Astrocyte (in vitro differentiated cells and primary cell): ENCODE measurements around the gene CD48.

Experiments
- EZH2 ChIP-seq: IDR thresholded peaks from 2 replicates; pipeline ENCODE4 v1.6.1; 2012; ENCODE audit warnings: mild to moderate bottlenecking, low read length, inconsistent platforms; ENCODE audit not compliant: insufficient read depth
- TF ChIP-seq, protein P1 (sequence below): IDR thresholded peaks from 2 replicates; pipeline ENCODE4 v1.5.1; 2011; ENCODE audit warnings: low read depth, mild to moderate bottlenecking, inconsistent platforms, low read length, moderate library complexity; ENCODE audit not compliant: insufficient read depth

- TF ChIP-seq, protein P1, sequence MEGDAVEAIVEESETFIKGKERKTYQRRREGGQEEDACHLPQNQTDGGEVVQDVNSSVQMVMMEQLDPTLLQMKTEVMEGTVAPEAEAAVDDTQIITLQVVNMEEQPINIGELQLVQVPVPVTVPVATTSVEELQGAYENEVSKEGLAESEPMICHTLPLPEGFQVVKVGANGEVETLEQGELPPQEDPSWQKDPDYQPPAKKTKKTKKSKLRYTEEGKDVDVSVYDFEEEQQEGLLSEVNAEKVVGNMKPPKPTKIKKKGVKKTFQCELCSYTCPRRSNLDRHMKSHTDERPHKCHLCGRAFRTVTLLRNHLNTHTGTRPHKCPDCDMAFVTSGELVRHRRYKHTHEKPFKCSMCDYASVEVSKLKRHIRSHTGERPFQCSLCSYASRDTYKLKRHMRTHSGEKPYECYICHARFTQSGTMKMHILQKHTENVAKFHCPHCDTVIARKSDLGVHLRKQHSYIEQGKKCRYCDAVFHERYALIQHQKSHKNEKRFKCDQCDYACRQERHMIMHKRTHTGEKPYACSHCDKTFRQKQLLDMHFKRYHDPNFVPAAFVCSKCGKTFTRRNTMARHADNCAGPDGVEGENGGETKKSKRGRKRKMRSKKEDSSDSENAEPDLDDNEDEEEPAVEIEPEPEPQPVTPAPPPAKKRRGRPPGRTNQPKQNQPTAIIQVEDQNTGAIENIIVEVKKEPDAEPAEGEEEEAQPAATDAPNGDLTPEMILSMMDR = no peak
- TF ChIP-seq EZH2 = no peak
These were observed 29.8 kb downstream of the CD48 start for GRCh38 chr1:160681891-160682140.
